Activated CD8-positive, alpha-beta memory T cell treated with anti-CD3 and anti-CD28 coated beads, Interleukin-2, amount 50 U/mL, for 4 hours (primary cell): Measurements from ENCODE around the gene RBM39.
"Not testable (repeated sequence)": the region's sequence is repeated elsewhere in the genome, so short reads cannot be mapped to it uniquely, and the experiment has no call there.

ENCODE experiments used
- DNase-seq: peaks from one replicate; pipeline ENCODE4 v3.0.0-alpha.2; 2020

RBM39 gene

GRCh38 chr20:35750611-35751010 lies 8.6 kb upstream of the RBM39 start:
- no peak for DNase-seq

GRCh38 chr20:35744492-35744841 lies 2.4 kb upstream of the RBM39 start:
- DNase-seq = not testable (repeated sequence)

- DNase-seq = no peak
Observed at GRCh38 chr20:35743693-35744491, 1.8 kb upstream of the RBM39 start.

- DNase-seq = no peak
Observed at GRCh38 chr20:35742741-35743523, 872 bp upstream of the RBM39 start.

- DNase-seq = no peak
Observed at GRCh38 chr20:35739294-35740163, 2.5 kb downstream of the RBM39 start.

GRCh38 chr20:35738410-35739179 lies 3.5 kb downstream of the RBM39 start:
- no peak for DNase-seq

- no peak for DNase-seq
Observed at GRCh38 chr20:35737865-35738333, 4.2 kb downstream of the RBM39 start.

GRCh38 chr20:35735826-35736470 lies 6.1 kb downstream of the RBM39 start:
- DNase-seq = no peak

- no peak for DNase-seq
Observed at GRCh38 chr20:35734777-35735649, 7.0 kb downstream of the RBM39 start.

GRCh38 chr20:35734374-35734773 lies 7.7 kb downstream of the RBM39 start:
- DNase-seq = no peak

- no peak for DNase-seq
Observed at GRCh38 chr20:35732644-35732982, 9.4 kb downstream of the RBM39 start.

- DNase-seq = no peak
Observed at GRCh38 chr20:35731862-35732643, 10.0 kb downstream of the RBM39 start.

- no peak for DNase-seq
Observed at GRCh38 chr20:35731469-35731788, 10.6 kb downstream of the RBM39 start.

- DNase-seq = no peak
Observed at GRCh38 chr20:35730583-35731468, 11.2 kb downstream of the RBM39 start.

- no peak for DNase-seq
Observed at GRCh38 chr20:35729836-35730582, 12.1 kb downstream of the RBM39 start.

GRCh38 chr20:35729283-35729807 lies 12.7 kb downstream of the RBM39 start:
- DNase-seq = no peak

- no peak for DNase-seq
Observed at GRCh38 chr20:35726842-35727711, 15.0 kb downstream of the RBM39 start.
